HG03439 (cell line): ENCODE results near the gene CELF2.

ENCODE experiments used
- ATAC-seq: cut with Tn5 transposase; IDR thresholded peaks from one replicate; pipeline ENCODE4 v1.9.1; 2021; ENCODE audit warnings: mild to moderate bottlenecking, moderate library complexity; ENCODE audit not compliant: unreplicated experiment

Gene CELF2

DNA sequence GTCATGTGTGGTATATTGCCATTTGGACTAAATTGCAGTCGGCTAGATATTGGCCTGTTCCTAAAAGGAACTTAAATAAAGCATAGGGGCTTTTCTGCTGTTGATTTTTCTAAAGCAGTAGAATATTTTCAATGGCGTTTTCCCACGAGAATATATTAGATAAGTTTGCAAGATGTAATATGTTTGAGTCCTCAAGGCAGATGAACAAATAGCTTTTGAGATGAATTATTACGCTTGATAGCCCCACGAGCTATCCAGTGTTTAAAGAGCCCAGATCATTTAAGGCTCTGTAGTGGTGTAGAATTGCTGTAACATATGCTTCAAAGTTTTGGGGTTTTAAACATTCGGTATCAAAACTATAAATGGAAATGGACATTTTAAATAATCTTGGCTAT lies 2.9 kb downstream of the CELF2 start:
- no peak for ATAC-seq

- no peak for ATAC-seq
Measured at GRCh38 chr10:11022213-11022612, 4.5 kb downstream of the CELF2 start.

GRCh38 chr10:11023009-11023953 lies 5.6 kb downstream of the CELF2 start:
- no peak for ATAC-seq

GRCh38 chr10:11024596-11024995 lies 6.9 kb downstream of the CELF2 start:
- no peak for ATAC-seq

DNA sequence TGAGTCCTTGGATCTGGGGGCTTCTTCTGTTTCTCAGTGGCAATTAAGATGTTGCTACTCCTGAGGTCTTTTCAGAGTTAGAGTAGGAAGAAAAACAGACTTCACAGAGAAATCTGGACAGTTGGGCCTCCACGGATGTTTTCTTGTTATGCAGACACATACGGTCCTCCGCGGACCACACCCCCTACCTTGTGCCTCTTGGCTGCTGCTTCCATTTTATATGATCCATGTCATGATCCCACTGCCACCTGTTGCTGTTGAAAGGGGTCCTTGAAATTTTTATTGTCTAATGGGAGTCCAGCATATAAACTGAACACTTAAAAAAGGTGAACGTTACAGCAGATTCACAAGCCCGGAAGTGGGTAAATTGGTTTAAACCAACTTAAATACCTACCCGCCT lies 8.3 kb downstream of the CELF2 start:
- ATAC-seq, result no peak

- ATAC-seq, result no peak
Measured at GRCh38 chr10:11026773-11027172, 9.1 kb downstream of the CELF2 start.

DNA sequence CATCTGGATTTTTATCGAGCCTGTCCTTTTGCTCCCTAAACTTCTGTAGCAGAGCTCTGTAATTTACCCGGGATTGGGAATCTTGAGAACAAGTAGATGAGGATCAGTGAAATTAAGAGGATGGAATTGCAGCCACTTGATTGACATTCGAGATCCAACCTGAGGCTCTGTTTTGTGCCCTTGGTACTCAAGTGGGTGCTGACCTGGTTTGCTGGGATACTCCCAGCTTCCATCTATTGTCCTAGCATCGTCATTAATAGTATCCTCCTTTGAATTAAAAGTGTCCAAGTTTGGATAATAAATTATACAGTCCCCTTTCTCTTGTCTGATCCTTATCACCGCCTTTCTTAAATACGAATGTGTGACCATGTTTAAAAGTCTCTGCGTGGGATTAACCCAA lies 17.1 kb downstream of the CELF2 start:
- ATAC-seq, result no peak

GRCh38 chr10:11035301-11035991 lies 17.8 kb downstream of the CELF2 start:
- ATAC-seq, result no peak

DNA sequence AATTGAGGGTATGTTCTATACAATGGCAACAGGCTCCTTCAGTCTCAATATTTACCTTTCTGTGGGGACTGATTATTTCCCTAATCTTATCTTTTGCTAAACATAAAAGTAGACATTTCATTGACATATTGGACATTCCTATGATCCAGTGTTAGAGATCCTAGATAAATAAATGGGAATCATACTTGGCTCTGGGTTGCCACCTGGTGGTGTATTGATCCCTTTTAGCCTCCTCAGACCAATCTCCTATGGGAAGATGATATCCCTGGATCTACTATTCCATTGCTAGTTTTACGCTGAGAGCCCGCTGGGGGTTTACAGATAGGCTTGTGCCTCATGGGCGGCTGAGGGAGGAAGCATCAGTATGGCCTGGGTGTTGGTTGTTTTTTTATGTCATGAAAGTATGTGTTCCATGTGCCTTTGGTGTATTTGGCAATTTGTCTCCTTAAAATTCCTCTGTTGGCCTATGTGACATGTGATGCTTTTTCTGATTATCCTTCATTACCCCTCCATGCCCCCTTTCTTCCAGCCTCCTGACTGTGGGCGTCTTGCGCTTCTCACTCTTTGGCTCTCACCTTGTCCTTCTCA lies 18.8 kb downstream of the CELF2 start:
- ATAC-seq, result no peak

DNA sequence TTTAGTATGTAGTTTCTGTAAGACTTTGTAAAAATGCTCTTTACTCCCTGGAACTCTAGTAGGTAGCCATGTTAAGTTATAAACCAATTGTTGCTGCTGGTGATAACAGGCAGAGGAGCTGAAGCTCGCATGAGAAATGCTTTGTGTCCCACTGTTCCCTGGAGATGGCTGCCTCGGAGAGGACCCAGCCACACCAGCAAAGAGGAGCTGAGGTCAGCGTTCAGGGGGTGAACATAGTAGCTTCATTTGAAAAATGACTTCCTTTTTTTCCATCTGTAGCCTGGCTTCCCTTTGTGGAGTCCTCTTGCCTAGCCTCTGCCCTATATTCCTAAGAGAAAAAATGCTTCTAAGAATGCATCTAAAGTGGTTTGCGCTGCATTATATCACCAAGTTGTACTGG lies 20.3 kb downstream of the CELF2 start:
- ATAC-seq, result no peak

- no peak for ATAC-seq
Measured at GRCh38 chr10:11042357-11042756, 24.7 kb downstream of the CELF2 start.

DNA sequence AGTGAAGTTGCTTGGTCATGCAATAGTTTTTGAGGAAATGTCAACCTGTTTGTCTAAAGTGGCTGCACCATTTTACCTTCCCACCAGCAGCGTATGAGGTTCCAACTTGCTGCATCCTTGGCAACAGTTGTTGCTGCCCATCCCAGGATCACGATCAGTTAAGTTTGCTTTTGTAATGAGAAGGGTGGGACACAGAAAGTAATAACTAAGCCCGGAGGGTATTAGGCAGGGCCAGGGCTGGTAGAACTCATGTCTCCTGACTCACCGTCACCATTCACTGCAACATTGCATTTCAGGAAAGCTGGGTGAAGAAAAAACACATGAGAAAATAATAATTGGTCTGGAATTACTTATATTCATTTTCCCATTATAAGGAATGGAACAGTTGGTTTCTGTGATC lies 25.4 kb downstream of the CELF2 start:
- no peak for ATAC-seq

DNA sequence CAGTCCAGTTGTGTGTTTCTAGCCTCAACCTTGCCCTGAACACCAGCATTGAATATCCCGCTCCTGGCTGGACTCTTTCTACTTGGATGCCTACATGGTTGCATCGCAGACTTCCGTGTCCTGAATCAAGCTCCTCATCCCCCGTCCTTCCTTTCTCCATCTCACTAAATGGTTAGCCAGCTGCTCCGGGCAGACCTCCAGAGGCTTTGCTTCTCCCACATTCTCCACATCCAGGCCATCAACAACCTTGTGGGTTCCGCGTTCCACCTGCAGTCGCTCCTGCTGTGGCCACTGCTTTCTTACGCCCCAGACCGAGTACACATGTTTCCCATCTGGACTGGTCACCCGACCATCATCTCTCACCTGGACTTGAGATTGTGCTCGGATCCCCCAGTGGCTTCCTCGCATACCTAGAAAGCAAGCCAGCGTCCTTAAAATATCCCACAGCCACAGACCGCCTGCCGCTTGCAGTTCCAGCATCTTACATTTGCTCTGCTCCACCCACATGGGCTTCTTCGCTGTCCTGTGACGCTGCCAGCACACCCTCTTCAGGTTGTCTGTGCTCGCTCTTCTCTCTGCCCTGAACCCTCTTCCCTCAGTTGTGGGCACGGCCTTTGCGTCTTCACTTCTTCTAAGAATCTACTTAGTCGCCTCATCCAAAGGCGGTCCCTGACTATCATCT lies 25.9 kb downstream of the CELF2 start:
- ATAC-seq, result no peak

- ATAC-seq, result no peak
Measured at GRCh38 chr10:11045487-11045886, 27.8 kb downstream of the CELF2 start.

DNA sequence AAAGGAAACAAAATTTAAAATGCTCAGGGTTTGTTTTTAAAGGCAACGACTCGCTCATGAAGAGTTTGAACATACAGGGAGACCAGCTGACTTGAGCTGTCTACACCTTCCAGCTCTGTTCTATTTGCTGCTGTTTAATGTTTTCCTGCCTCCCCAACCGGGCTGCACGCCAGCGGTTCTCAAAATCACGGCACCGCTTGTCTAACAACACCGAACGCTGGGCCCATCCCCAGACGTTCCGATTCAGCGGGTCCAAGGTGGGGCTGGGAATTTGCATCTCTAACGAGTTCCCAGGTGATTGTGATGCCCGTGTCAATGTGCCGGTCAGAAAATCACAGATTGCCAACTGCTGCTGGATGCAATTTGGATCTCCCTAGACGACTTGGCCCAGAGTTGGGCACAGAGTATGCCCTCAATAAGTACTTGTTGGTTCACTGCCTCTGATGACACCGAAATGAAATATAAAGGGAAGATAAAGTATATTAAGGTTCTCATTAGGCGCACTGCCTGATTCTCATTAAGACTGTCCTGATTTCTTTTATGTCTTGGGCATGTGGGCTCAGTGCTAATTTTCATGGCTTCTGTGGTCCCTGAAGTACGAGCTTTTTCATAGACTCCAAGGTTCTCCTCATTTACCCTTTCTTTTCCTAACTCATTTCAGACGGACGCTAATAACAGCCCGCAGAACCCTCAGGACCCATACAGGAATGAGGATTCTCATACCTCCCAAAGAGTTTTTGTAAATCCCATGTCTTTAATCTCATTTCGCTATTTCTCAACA lies 28.5 kb downstream of the CELF2 start:
- no peak for ATAC-seq

GRCh38 chr10:11046776-11047160 lies 29.1 kb downstream of the CELF2 start:
- no peak for ATAC-seq

GRCh38 chr10:11048707-11049278 lies 31.1 kb downstream of the CELF2 start:
- ATAC-seq, result no peak

GRCh38 chr10:11049806-11050205 lies 32.1 kb downstream of the CELF2 start:
- no peak for ATAC-seq

DNA sequence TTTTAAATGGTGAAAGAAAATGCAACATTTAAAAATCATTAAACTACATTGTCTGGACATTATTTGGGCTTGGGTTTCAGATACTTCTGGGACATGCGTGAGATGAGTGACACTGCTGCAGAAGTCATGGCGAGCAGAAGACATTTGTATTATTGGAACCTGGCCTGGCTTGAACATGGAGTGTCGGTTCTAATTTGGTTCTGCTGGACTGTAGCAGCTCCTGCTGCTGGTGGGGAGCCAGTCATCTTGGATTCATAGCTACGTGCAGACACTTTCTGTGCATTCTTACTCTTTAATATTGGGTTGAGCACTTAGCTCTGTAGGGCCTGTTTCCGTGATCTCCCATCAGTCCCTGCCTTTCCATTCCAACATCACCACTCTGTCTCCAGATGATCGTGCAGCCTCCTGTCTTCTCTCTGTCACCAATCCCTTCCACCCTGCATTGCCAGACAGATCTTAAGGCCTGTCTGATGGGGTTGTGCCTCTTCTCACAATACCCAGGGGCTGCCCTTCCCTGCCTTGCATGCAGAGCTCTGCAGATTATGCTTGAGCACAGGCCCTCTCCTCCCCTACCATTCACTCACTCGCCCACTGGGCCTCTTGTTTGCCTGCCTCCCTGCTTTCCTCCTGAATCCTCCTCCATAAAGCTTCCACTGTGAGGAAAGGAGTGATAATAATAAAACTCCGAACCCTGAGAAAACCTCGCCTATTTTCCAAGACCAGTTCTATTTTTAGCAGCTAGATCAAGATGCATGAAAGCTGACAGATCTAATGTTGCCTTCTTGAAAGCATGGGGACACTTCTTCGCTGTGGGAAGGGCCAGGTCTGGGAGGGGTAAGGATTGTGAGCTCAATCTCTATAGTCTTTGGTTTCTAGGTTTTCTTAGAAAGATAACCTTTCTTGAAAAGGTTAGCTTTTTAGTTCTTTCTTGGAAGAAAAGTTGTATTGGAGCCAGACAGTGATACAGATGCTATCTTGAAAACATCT lies 32.9 kb downstream of the CELF2 start:
- no peak for ATAC-seq
